WTC11 (cell line): ENCODE measurements around the gene CCL8. TPM values are rescaled to one million over a fixed set of nuclear protein-coding genes. Genes with fewer than 3 reads are reported as not detected.

ENCODE experiments used
- ATAC-seq: fragments of 200-7000 bp; cut with Tn5 transposase; 2 replicates; pipeline ENCODE4 v1.10.0; 2021; ENCODE audit warnings: mild to moderate bottlenecking, moderate library complexity
- CTCF ChIA-PET: fragments of 300-600 bp; sonication (Branson Sonifier 250); formaldehyde crosslinking; loops from one replicate; lab custom pipeline; 2021; ENCODE audit warnings: antibody characterized with exemption; lab: Charles Lee
- POLR2A ChIA-PET: fragments of 350-600 bp; sonication (Branson Sonifier 250); formaldehyde crosslinking; loops from one replicate; lab custom pipeline; 2021; ENCODE audit warnings: antibody characterized with exemption; lab: Charles Lee
- DNase-seq: peaks from one replicate; pipeline ENCODE4 v3.0.0; 2021; ENCODE audit warnings: low spot score
- H3K27ac Mint-ChIP-seq: 2 replicates; pipeline ENCODE4 v1.8.0; 2021; ENCODE audit warnings: mixed read lengths
- H3K27me3 Mint-ChIP-seq: 2 replicates; pipeline ENCODE4 v1.8.0; 2021; ENCODE audit warnings: low read depth, mild to moderate bottlenecking, moderate library complexity, mixed read lengths
- H3K36me3 Mint-ChIP-seq: 2 replicates; pipeline ENCODE4 v1.8.0; 2021; ENCODE audit warnings: mixed read lengths
- H3K4me1 Mint-ChIP-seq: 2 replicates; pipeline ENCODE4 v1.8.0; 2022; ENCODE audit warnings: mixed read lengths
- H3K4me3 Mint-ChIP-seq: 2 replicates; pipeline ENCODE4 v1.8.0; 2021; ENCODE audit warnings: mild to moderate bottlenecking, moderate library complexity, mixed read lengths
- H3K9me3 Mint-ChIP-seq: 2 replicates; pipeline ENCODE4 v1.8.0; 2021; ENCODE audit warnings: mixed read lengths
- CREB1 ChIP-seq: sonication (generic); formaldehyde crosslinking; IDR thresholded peaks from 2 replicates; pipeline ENCODE4 v1.8.0; 2023; ENCODE audit warnings: mild to moderate bottlenecking, missing genetic modification reagents
- EMX1 ChIP-seq: fragments of 250-450 bp; sonication (Bioruptor Pico); IDR thresholded peaks from 2 replicates; pipeline ENCODE4 v1.8.0; 2021; ENCODE audit warnings: mild to moderate bottlenecking
- ETV6 ChIP-seq: sonication (generic); formaldehyde crosslinking; IDR thresholded peaks from 2 replicates; pipeline ENCODE4 v1.8.1; 2022; ENCODE audit warnings: mild to moderate bottlenecking, missing genetic modification reagents
- FOXK1 ChIP-seq: sonication (generic); formaldehyde crosslinking; IDR thresholded peaks from 2 replicates; pipeline ENCODE4 v1.8.0; 2022; ENCODE audit warnings: mild to moderate bottlenecking, moderate library complexity, missing genetic modification reagents
- MYBL2 ChIP-seq: sonication (generic); formaldehyde crosslinking; IDR thresholded peaks from 2 replicates; pipeline ENCODE4 v1.8.1; 2023; ENCODE audit warnings: mild to moderate bottlenecking, moderate library complexity, missing genetic modification reagents
- OVOL2 ChIP-seq: fragments of 250-450 bp; sonication (Bioruptor Pico); IDR thresholded peaks from 2 replicates; pipeline ENCODE4 v1.9.0; 2021; ENCODE audit warnings: mild to moderate bottlenecking, borderline replicate concordance
- PRRX2 ChIP-seq: fragments of 250-450 bp; sonication (Bioruptor Pico); IDR thresholded peaks from 2 replicates; pipeline ENCODE4 v1.8.0; 2021; ENCODE audit warnings: mild to moderate bottlenecking
- RELA ChIP-seq: sonication (generic); formaldehyde crosslinking; IDR thresholded peaks from 2 replicates; pipeline ENCODE4 v1.8.1; 2022; ENCODE audit warnings: missing genetic modification reagents, mild to moderate bottlenecking, borderline replicate concordance
- SMAD4 ChIP-seq: sonication (generic); formaldehyde crosslinking; IDR thresholded peaks from 2 replicates; pipeline ENCODE4 v1.8.0; 2022; ENCODE audit warnings: mild to moderate bottlenecking, missing genetic modification reagents
- SP1 ChIP-seq: sonication (generic); formaldehyde crosslinking; conservative IDR thresholded peaks from 2 replicates; pipeline ENCODE4 v1.8.1; 2022; ENCODE audit warnings: missing genetic modification reagents
- ZNF138 ChIP-seq: sonication (generic); formaldehyde crosslinking; conservative IDR thresholded peaks from 2 replicates; pipeline ENCODE4 v1.8.1; 2022; ENCODE audit warnings: mild to moderate bottlenecking, moderate library complexity, missing genetic modification reagents
- ZNF671 ChIP-seq: fragments of 250-450 bp; sonication (Bioruptor Pico); IDR thresholded peaks from 2 replicates; pipeline ENCODE4 v1.8.0; 2021; ENCODE audit warnings: mild to moderate bottlenecking
- total RNA-seq: library from RNA; stranded (reverse); gene quantifications from 3 replicates; pipeline ENCODE4 v1.2.3, GENCODE V29; 2021
- TF ChIP-seq, protein P1 (sequence below): sonication (generic); formaldehyde crosslinking; IDR thresholded peaks from 2 replicates; pipeline ENCODE4 v1.8.0; 2022; ENCODE audit warnings: mild to moderate bottlenecking, missing genetic modification reagents
- TF ChIP-seq, protein P2 (sequence below): sonication (generic); formaldehyde crosslinking; conservative IDR thresholded peaks from 2 replicates; pipeline ENCODE4 v1.8.1; 2023; ENCODE audit warnings: mild to moderate bottlenecking, low read depth, missing genetic modification reagents, moderate library complexity
- TF ChIP-seq, protein P3 (sequence below): fragments of 250-450 bp; sonication (Bioruptor Pico); conservative IDR thresholded peaks from 2 replicates; pipeline ENCODE4 v1.9.0; 2021; ENCODE audit warnings: mild to moderate bottlenecking
- TF ChIP-seq, protein P4 (sequence below): sonication (generic); formaldehyde crosslinking; IDR thresholded peaks from 2 replicates; pipeline ENCODE4 v1.8.1; 2022; ENCODE audit warnings: low read depth, mild to moderate bottlenecking, moderate library complexity, missing genetic modification reagents, borderline replicate concordance
- TF ChIP-seq, protein P5 (sequence below): sonication (generic); formaldehyde crosslinking; IDR thresholded peaks from 2 replicates; pipeline ENCODE4 v1.8.0; 2022; ENCODE audit warnings: mild to moderate bottlenecking, missing genetic modification reagents
- TF ChIP-seq, protein P6 (sequence below): sonication (generic); formaldehyde crosslinking; conservative IDR thresholded peaks from 2 replicates; pipeline ENCODE4 v1.8.1; 2022; ENCODE audit warnings: mild to moderate bottlenecking, missing genetic modification reagents
- TF ChIP-seq, protein P7 (sequence below): sonication (generic); formaldehyde crosslinking; IDR thresholded peaks from 2 replicates; pipeline ENCODE4 v1.8.0; 2022; ENCODE audit warnings: missing genetic modification reagents

CCL8 gene
- total RNA-seq, 1 experiment from 2014 or later, result not detected

DNA sequence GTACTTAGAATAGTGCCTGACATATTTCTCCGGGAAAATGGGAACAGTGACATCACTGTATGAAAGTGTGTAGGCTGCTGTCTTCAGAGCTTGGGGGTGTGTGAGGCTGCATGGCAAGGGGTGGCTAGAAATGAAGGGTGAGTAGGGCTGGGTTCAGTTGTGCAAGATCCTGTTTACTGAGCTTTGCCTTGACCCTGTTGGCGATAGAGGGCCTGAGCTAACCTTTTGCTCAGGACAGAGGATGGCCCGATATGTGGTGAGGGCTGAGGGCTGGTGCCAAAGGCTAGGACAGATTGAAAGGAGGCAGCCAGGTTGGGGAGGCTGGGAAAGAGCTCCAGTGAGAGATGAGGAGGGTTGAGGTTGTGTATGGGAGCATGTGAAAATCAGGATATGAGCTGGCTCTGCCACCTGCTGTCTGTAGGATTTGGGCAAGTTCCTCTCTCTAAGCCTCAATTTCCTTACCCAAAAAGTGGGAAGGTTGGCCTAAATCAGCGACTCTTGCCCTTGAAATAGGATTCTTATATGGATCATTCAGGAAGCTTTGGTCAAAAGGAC is 49.8 kb downstream of the CCL8 start (continued):
- TF ChIP-seq, protein P1, sequence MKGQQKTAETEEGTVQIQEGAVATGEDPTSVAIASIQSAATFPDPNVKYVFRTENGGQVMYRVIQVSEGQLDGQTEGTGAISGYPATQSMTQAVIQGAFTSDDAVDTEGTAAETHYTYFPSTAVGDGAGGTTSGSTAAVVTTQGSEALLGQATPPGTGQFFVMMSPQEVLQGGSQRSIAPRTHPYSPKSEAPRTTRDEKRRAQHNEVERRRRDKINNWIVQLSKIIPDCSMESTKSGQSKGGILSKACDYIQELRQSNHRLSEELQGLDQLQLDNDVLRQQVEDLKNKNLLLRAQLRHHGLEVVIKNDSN (CRISPR knock-in tag), result no peak
- TF ChIP-seq ETV6 (CRISPR knock-in tag) (no peak), ZNF138 (CRISPR knock-in tag) (no peak), FOXK1 (no peak), EMX1 (CRISPR knock-in tag) (no peak), OVOL2 (CRISPR knock-in tag) (no peak), MYBL2 (CRISPR knock-in tag) (no peak), RELA (CRISPR knock-in tag) (no peak), SMAD4 (CRISPR knock-in tag) (no peak), CREB1 (no peak)
- TF ChIP-seq, protein P2, sequence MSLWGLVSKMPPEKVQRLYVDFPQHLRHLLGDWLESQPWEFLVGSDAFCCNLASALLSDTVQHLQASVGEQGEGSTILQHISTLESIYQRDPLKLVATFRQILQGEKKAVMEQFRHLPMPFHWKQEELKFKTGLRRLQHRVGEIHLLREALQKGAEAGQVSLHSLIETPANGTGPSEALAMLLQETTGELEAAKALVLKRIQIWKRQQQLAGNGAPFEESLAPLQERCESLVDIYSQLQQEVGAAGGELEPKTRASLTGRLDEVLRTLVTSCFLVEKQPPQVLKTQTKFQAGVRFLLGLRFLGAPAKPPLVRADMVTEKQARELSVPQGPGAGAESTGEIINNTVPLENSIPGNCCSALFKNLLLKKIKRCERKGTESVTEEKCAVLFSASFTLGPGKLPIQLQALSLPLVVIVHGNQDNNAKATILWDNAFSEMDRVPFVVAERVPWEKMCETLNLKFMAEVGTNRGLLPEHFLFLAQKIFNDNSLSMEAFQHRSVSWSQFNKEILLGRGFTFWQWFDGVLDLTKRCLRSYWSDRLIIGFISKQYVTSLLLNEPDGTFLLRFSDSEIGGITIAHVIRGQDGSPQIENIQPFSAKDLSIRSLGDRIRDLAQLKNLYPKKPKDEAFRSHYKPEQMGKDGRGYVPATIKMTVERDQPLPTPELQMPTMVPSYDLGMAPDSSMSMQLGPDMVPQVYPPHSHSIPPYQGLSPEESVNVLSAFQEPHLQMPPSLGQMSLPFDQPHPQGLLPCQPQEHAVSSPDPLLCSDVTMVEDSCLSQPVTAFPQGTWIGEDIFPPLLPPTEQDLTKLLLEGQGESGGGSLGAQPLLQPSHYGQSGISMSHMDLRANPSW (CRISPR knock-in tag), result no peak
- TF ChIP-seq, protein P3, sequence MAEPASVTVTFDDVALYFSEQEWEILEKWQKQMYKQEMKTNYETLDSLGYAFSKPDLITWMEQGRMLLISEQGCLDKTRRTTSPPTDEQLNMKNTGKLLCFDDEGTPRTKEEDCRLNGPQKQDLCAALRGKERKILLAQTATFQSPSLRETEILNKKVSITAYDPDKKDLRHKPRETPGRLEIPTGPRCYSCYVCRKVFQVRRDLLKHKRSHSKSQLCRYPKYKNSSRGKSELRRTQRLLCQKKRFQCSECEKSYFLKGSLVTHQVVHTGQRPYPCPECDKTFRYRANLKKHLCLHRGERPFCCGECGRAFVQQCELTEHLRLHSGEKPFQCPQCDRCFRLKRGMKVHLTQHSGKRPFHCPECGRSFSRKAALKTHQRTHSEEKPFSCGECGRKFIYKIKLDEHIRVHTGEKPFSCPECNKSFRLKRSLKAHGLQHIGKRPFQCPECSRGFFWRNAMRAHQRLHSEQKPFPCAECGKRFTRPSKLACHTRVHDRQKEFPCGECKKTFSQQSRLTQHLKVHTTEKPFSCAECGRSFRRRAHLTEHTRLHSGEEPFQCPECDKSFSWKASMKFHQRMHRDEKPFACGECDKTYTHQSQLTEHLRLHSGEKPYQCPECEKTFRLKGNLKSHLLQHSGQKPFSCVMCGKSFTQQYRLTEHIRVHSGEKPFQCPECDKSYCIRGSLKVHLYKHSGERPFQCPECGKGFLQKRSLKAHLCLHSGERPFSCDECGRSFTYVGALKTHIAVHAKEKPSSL (CRISPR knock-in tag), result no peak
- TF ChIP-seq, protein P4, sequence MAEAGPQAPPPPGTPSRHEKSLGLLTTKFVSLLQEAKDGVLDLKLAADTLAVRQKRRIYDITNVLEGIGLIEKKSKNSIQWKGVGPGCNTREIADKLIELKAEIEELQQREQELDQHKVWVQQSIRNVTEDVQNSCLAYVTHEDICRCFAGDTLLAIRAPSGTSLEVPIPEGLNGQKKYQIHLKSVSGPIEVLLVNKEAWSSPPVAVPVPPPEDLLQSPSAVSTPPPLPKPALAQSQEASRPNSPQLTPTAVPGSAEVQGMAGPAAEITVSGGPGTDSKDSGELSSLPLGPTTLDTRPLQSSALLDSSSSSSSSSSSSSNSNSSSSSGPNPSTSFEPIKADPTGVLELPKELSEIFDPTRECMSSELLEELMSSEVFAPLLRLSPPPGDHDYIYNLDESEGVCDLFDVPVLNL (CRISPR knock-in tag), result no peak
- TF ChIP-seq, protein P5, sequence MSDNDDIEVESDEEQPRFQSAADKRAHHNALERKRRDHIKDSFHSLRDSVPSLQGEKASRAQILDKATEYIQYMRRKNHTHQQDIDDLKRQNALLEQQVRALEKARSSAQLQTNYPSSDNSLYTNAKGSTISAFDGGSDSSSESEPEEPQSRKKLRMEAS (CRISPR knock-in tag), result no peak

DNA sequence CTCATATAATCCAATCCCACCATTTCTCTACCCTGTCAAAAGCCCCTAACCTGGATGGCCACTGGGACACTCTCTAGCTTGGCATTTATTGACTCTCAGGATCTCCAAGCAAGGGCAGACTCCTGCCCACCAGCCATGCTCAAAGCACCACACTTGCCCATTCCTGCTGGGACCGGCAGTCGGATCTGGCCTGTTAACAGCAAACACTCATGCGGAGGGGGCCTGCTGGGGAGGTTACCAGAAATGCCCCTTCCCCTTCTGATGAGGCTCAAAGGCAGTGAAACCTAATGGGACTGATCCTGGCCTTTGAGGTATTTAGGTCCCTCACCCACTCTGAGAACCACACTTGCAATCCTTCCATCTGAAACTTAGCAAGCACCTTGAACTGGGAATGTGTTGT is 50.3 kb downstream of the CCL8 start:
- no peak for TF ChIP-seq ZNF671
- TF ChIP-seq, protein P6, sequence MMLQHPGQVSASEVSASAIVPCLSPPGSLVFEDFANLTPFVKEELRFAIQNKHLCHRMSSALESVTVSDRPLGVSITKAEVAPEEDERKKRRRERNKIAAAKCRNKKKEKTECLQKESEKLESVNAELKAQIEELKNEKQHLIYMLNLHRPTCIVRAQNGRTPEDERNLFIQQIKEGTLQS (CRISPR knock-in tag), result no peak
- TF ChIP-seq SP1 (CRISPR knock-in tag), result no peak
- TF ChIP-seq, protein P7, sequence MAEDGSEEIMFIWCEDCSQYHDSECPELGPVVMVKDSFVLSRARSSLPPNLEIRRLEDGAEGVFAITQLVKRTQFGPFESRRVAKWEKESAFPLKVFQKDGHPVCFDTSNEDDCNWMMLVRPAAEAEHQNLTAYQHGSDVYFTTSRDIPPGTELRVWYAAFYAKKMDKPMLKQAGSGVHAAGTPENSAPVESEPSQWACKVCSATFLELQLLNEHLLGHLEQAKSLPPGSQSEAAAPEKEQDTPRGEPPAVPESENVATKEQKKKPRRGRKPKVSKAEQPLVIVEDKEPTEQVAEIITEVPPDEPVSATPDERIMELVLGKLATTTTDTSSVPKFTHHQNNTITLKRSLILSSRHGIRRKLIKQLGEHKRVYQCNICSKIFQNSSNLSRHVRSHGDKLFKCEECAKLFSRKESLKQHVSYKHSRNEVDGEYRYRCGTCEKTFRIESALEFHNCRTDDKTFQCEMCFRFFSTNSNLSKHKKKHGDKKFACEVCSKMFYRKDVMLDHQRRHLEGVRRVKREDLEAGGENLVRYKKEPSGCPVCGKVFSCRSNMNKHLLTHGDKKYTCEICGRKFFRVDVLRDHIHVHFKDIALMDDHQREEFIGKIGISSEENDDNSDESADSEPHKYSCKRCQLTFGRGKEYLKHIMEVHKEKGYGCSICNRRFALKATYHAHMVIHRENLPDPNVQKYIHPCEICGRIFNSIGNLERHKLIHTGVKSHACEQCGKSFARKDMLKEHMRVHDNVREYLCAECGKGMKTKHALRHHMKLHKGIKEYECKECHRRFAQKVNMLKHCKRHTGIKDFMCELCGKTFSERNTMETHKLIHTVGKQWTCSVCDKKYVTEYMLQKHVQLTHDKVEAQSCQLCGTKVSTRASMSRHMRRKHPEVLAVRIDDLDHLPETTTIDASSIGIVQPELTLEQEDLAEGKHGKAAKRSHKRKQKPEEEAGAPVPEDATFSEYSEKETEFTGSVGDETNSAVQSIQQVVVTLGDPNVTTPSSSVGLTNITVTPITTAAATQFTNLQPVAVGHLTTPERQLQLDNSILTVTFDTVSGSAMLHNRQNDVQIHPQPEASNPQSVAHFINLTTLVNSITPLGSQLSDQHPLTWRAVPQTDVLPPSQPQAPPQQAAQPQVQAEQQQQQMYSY (CRISPR knock-in tag), result no peak
- TF ChIP-seq, protein P3 (CRISPR knock-in tag), result no peak
- no peak for TF ChIP-seq PRRX2
- TF ChIP-seq, all 79 proteins: peak for 0
- Mint-ChIP-seq H3K4me1 (peaks cover 16% of the 10 kb centered on the region), H3K36me3 (no peaks in the 10 kb centered on the region), H3K27ac (no peak overlapping the region), H3K27me3 (0 out of 2 replicates have a peak, but pooled peaks cover 2% of the 10 kb centered on the region), H3K4me3 (no peak overlapping the region), H3K9me3 (no peaks in the 10 kb centered on the region)
- no peak for ATAC-seq
- no peak for DNase-seq
- ChIA-PET CTCF (interaction anchor here (1.0 to 2.4 kb wide), 4 partner anchors 8 to 198 kb away, joined by 3 to 8 read pairs (median 5); no protein-coding TSS in a partner anchor), POLR2A (no interaction called here)
